ENCODE measurements around the gene DDX5. TPM values are rescaled to one million over a fixed set of nuclear protein-coding genes. Genes with fewer than 3 reads are reported as not detected.

The DDX5 gene
- polyA plus RNA-seq, 2 of the 4 experiments (the other 2 are of a cell fraction): 841 to 1,011 TPM

DNA sequence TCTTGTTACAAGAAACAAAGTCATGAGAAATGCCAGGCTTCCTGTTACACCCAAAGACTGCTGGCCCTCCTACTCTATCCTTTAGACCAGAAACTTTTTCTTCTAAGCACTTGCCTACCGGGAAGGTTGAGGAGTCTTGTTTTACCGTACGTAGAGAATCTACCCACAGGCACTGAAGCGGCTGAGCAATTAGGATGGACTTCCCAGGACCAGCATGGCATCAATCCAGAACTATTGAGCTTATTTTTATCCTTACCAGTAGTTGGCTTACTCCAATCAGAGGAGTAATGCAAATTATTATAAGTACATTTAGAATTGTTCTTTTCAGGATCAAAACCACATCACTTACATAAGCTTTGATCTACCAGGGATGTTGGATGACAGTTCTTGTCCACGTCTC is 26.3 kb upstream of the DDX5 start:
- FAIRE-seq: peak; percentile 13
- POLR2A ChIA-PET: interaction anchor here (1.9 kb wide), 1 partner anchor 27 kb away, joined by 7 read pairs; the partner anchor contains the start of gene DDX5

DNA sequence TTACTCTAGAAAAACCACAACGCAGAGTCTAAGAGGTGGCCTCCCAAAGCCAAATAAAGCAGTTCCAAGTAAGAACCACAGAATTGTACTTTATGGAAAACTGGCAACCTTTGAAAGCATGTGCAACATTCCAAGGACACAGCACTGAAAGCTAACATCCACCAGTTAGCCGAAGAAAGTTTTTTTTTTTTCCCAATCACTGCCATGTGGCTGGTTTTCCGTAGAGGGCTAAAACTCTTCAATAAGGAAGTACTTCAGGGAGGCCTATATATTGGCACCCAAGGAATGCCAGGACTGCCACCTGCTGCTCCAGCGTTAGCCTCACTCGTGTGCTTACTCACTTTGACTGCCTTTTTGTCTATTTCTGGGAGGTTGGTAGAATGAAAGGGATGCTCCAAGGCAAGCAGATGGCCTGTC is 25.9 kb upstream of the DDX5 start:
- Histone ChIP-seq H3K27ac (no peak overlapping the region), H3K4me2 (no peak overlapping the region), H3K4me1 (no peaks in the 10 kb centered on the region), H3K9me3 (no peaks in the 10 kb centered on the region), H3K4me3 (no peak overlapping the region)
- no peak for FAIRE-seq
- TF ChIP-seq EHF (CRISPR knock-in tag; IDR thresholded peaks at IDR 0.05) (no peak), KDM5A (IDR thresholded peaks at IDR 0.05) (no peak), CEBPB (IDR thresholded peaks at IDR 0.05) (no peak), CHD4 (IDR thresholded peaks at IDR 0.05; ENCODE audit: borderline replicate concordance) (no peak)
- TF ChIP-seq, protein P1, sequence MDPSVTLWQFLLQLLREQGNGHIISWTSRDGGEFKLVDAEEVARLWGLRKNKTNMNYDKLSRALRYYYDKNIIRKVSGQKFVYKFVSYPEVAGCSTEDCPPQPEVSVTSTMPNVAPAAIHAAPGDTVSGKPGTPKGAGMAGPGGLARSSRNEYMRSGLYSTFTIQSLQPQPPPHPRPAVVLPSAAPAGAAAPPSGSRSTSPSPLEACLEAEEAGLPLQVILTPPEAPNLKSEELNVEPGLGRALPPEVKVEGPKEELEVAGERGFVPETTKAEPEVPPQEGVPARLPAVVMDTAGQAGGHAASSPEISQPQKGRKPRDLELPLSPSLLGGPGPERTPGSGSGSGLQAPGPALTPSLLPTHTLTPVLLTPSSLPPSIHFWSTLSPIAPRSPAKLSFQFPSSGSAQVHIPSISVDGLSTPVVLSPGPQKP (IDR thresholded peaks at IDR 0.05; ENCODE audit: low read depth, low read length): no peak
- ChIA-PET CTCF (interaction anchor here (0.9 to 1.9 kb wide), 4 partner anchors 15 to 118 kb away, joined by 3 to 9 read pairs (median 7); no protein-coding TSS in a partner anchor), POLR2A (no interaction called here)
- no peak for ATAC-seq
- 83% methylated on average over 5 of the region's 5 CpGs for WGBS (ENCODE audit: missing lambda C conversion rate)
- no peak for DNase-seq (ENCODE audit: low read depth in 1 of 2, low spot score in 1 of 2)

More for the DNA sequence above, 26.3 kb upstream of the DDX5 start:
- CTCF ChIA-PET: interaction anchor here (0.9 to 1.9 kb wide), 6 partner anchors 10 to 117 kb away, joined by 3 to 9 read pairs (median 5); no protein-coding TSS in a partner anchor
- no peak for ATAC-seq
- Histone ChIP-seq H3K4me3 (no peak overlapping the region), H3K27ac (no peak overlapping the region), H3K4me1 (no peaks in the 10 kb centered on the region), H3K9me3 (no peaks in the 10 kb centered on the region), H3K4me2 (no peak overlapping the region)
- WGBS (ENCODE audit: missing lambda C conversion rate): 95% methylated on average over 5 of the region's 5 CpGs
- TF ChIP-seq HDAC2 (IDR thresholded peaks at IDR 0.05) (no peak), EHMT2 (IDR thresholded peaks at IDR 0.05; ENCODE audit: low read depth) (no peak), HOXB13 (CRISPR knock-in tag; IDR thresholded peaks at IDR 0.05; ENCODE audit: low read depth) (no peak), FOXS1 (CRISPR knock-in tag; IDR thresholded peaks at IDR 0.05) (no peak), ESRRA (IDR thresholded peaks at IDR 0.05; ENCODE audit: borderline replicate concordance, low read length) (no peak), ZFP36 (IDR thresholded peaks at IDR 0.05; ENCODE audit: borderline replicate concordance, partially characterized antibody) (no peak), SMC3 (IDR thresholded peaks at IDR 0.05) (no peak)
- TF ChIP-seq, protein P2, sequence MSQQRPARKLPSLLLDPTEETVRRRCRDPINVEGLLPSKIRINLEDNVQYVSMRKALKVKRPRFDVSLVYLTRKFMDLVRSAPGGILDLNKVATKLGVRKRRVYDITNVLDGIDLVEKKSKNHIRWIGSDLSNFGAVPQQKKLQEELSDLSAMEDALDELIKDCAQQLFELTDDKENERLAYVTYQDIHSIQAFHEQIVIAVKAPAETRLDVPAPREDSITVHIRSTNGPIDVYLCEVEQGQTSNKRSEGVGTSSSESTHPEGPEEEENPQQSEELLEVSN (IDR thresholded peaks at IDR 0.05; ENCODE audit: borderline replicate concordance, low read depth): no peak
- TF ChIP-seq, protein P3, sequence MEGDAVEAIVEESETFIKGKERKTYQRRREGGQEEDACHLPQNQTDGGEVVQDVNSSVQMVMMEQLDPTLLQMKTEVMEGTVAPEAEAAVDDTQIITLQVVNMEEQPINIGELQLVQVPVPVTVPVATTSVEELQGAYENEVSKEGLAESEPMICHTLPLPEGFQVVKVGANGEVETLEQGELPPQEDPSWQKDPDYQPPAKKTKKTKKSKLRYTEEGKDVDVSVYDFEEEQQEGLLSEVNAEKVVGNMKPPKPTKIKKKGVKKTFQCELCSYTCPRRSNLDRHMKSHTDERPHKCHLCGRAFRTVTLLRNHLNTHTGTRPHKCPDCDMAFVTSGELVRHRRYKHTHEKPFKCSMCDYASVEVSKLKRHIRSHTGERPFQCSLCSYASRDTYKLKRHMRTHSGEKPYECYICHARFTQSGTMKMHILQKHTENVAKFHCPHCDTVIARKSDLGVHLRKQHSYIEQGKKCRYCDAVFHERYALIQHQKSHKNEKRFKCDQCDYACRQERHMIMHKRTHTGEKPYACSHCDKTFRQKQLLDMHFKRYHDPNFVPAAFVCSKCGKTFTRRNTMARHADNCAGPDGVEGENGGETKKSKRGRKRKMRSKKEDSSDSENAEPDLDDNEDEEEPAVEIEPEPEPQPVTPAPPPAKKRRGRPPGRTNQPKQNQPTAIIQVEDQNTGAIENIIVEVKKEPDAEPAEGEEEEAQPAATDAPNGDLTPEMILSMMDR (IDR thresholded peaks at IDR 0.05): no peak
- TF ChIP-seq, protein P1 (IDR thresholded peaks at IDR 0.05; ENCODE audit: low read depth, low read length): no peak
- TF ChIP-seq, protein P4, sequence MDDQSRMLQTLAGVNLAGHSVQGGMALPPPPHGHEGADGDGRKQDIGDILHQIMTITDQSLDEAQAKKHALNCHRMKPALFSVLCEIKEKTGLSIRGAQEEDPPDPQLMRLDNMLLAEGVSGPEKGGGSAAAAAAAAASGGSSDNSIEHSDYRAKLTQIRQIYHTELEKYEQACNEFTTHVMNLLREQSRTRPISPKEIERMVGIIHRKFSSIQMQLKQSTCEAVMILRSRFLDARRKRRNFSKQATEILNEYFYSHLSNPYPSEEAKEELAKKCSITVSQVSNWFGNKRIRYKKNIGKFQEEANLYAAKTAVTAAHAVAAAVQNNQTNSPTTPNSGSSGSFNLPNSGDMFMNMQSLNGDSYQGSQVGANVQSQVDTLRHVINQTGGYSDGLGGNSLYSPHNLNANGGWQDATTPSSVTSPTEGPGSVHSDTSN (IDR thresholded peaks at IDR 0.05): no peak
- TF ChIP-seq, protein P5, sequence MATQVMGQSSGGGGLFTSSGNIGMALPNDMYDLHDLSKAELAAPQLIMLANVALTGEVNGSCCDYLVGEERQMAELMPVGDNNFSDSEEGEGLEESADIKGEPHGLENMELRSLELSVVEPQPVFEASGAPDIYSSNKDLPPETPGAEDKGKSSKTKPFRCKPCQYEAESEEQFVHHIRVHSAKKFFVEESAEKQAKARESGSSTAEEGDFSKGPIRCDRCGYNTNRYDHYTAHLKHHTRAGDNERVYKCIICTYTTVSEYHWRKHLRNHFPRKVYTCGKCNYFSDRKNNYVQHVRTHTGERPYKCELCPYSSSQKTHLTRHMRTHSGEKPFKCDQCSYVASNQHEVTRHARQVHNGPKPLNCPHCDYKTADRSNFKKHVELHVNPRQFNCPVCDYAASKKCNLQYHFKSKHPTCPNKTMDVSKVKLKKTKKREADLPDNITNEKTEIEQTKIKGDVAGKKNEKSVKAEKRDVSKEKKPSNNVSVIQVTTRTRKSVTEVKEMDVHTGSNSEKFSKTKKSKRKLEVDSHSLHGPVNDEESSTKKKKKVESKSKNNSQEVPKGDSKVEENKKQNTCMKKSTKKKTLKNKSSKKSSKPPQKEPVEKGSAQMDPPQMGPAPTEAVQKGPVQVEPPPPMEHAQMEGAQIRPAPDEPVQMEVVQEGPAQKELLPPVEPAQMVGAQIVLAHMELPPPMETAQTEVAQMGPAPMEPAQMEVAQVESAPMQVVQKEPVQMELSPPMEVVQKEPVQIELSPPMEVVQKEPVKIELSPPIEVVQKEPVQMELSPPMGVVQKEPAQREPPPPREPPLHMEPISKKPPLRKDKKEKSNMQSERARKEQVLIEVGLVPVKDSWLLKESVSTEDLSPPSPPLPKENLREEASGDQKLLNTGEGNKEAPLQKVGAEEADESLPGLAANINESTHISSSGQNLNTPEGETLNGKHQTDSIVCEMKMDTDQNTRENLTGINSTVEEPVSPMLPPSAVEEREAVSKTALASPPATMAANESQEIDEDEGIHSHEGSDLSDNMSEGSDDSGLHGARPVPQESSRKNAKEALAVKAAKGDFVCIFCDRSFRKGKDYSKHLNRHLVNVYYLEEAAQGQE (IDR thresholded peaks at IDR 0.05): no peak
- no peak for DNase-seq (ENCODE audit: low read depth in 1 of 2, low spot score in 1 of 2)

All from A549 (cell line).